HS-5 (cell line): Measurements from ENCODE around the gene C10orf95.

Source experiments
- DNase-seq: peaks from one replicate; pipeline ENCODE4 v3.0.0-alpha.2; 2012; ENCODE audit warnings: low read depth

C10orf95 gene

DNA sequence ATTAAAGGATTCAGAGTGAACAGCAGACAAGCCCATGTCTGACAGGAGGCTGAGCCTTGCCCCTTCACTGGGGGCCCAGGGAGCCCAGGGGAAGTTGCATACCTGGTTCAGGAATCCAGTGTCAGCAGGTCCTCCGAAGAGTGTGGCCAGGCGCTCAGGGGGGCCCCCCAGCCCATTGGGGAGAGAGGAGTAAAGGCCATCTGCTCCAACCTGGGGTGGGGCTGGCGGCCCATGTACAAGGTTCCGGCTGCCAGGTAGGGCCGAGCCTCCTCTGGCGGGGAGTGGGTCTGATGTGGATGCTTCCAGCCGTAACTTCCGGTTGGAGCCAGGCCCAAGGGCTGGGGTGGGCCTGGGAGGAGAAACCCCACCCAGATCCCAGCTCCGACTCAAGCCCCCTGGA, 35.1 kb downstream of the C10orf95 start:
- DNase-seq = no peak

DNA sequence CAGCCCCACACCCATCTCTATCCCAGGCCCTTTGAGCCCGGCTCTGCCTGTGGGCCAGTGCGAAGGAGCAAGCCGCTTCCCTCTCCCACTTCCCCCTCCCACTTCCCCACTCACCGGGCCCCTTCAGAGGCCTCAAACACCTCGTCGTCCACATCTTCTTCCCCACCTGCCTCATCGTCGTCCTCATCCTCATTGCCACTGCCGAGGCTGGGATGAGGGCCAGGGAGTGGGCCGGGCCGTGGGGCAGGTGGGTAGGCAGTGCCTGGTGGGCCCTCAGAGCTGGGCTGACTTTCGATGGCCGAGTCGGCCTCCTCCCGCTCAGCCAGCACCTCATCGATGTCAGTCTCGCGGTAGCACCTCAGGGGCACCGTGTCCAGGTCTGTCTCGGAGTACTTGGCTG, 36.6 kb downstream of the C10orf95 start:
- DNase-seq = no peak

DNA sequence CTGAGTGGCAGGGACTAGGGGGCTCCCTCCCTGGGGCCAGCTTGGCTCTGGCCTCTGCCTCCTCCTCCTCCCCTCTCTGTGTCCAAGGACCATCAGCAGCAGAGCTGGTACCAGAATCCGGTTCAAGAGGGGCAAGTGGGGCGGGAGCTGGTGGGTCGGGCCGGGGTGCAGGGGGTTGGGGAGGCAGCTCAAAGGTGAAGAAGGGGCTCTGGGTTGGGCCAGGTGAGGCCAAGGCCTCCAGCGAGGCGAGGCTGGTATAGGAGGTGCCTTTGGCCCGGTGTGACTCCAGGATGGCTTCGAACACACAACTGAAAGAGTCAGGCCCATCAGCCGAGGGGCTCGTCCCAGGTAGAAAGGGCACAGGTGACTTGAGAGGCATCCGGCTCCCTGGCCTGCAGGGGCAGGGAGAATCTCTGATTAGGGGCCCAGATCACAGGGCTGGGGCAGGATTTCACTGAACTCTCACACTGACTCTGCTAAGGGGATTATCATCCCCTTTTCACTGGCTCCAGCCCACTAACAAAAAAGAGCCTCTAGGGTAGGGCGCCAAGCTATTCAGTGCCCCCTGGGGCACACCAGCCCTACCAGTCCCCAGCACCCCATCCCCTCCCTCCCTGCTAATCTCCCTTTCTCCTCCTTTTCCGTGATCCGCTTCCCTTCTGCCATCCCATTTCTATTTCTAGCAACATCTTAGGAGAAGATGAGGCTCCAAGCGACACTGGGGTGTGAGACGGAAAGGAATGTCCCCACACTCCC, 37.4 kb downstream of the C10orf95 start:
- DNase-seq = no peak

DNA sequence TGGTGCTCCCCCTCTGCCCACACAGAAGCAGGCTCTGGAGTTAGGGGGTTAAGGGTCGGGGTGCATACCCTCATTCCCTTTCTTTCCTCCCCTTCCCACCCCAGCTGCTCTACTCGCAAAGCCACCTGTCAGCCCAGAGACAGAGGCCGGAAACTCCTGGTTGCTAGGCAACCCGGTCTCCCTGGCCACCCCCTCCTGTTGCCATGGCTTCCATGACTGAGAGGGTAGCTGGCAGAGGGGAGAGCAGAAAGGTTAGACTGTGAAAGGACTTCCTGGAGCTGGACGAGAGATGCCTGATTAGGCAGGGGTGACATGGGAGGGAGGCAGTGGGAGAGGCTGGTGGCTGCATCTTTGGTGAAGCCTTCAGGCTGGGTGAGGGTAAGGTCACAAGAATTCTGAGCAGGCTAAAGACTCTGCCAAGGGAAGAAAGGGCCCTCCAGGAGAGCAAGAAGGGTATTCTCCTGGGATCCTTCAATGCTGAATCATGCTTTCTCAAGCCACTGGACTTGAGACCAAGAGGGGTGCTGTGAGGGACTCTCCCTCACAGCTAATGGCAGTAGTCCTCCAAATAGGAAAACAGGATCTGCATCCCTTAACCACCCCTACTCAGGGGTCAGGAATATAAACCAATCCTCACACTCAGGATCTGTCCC, 38.2 kb downstream of the C10orf95 start:
- no peak for DNase-seq

DNA sequence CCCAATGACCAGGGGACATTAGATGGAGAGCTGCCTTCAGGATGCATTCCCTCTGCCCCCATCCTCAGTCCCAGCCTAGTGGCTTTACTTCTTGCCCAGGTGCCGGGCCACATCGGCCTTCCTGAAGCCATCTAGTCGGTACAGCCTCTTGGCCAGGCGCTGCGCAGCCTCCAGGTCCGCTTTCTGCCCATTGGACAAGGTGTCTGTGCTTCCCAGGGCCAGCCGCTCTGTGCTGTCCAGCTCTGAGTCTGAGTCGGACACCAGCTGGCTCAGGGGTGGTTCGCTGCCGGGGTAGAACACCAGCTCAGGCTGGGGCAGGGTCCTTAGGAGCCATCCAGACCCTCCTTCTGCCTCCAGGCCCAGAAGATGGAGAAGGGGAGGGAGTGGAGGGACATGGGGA, 39.0 kb downstream of the C10orf95 start:
- no peak for DNase-seq

DNA sequence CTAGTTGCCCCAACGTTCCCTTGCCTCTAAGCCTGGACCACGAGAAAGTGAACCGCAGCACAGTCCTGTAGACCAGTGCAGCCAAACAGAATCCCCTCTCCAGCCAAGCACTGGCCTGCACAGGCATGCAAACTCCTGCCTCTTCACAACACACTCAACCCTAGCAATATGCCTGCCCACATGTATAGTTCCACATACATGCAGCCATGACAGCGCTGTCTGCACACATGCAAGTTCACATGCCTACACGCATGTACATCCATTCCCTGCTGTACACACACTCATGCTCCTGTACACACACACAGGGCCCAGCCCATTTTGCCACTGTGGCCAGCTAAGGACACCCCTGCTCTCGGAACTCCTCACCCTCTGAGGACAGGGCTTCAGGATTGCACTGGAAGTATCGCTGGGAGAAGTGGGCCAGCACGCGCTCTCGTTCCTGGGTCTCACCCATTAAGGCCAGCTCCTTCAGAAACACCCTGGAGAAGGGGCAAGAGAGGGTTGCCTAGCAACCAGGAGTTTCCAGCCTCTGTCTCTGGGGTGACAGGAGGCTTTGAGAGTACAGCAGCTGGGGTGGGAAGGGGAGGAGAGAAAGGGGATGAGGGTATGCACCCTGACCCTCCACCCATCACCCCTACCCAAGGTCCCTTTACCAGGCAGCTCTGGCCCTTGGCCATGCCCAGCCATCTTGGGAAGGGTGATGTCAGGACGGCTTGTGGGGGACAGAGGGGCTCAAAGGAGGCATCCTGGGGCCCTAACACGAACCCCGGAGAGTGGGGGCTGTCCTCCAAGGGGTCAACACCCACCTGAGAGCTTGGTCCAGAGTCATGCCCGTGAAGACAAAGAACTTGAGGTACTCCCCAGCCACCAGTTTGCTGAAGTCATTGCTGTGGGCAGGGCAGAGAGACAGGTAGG, 39.7 kb downstream of the C10orf95 start:
- no peak for DNase-seq

DNA sequence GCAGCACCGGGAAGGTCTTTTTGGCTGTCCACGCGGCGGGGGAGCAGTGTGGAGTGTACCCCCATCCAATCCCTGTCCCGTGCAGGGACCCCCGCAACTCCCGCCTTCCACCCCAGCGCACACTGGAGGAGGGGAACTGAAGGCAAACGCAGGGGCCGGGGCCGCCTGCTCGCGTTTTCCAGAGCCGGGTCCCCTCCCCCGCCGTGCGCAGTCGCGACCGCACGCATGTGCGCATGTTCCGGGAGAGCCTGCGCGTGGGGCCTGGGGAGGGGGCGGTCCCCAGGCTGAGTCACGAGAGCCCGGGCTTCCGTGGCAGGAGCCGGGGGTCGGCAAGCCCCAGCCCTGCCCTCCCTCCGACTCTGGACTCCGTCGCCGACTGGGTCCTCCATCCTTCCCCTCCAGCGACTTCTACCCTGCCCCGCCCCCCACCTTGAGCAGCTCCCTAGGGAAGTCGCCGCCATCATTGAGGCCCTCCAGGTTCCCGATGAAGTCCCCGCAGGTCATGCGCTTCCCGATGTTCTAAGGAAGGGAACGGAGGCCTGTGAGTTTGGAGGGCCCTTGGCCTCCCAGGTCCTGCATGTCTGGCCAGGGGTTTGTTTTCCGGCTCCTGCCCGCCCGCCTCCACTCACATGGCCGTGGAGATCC, 40.8 kb downstream of the C10orf95 start:
- DNase-seq = no peak

DNA sequence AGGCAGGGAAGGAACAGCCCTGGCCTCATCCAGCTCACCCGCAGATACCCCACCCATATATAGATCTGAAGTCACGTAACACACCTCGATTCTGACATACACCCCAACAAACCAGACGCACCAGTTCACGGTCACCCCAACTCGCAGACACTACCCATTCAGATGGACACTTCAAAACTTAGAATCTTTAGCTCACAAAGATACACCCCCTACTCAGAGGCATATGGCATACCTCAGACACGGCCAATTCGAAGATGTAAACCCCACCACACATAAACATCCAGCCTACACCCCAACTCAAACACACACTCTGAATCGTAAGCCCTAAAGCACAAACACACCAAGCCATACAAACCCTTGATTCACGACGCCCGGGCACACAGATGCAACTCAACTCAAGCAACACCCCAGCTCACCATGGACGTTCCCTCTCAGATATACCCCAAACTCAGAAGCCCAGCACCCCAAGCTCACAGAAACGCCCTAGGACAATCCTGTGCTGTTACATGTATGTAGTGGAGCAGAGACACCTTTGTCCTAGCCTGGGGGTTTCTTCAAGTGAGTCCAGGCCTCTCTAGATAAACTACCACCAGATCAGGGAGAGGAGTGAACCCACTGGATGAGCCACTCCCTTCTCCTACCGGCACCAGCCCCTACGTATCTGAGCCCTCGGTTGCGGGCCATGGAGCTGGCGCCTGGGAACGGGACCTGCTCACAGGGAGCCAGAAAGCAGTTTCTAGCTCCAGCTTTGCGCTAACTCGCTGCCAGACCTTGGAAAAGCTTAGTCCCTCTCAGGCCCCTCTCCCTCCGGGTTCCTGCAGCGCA, 41.5 kb downstream of the C10orf95 start:
- no peak for DNase-seq

DNA sequence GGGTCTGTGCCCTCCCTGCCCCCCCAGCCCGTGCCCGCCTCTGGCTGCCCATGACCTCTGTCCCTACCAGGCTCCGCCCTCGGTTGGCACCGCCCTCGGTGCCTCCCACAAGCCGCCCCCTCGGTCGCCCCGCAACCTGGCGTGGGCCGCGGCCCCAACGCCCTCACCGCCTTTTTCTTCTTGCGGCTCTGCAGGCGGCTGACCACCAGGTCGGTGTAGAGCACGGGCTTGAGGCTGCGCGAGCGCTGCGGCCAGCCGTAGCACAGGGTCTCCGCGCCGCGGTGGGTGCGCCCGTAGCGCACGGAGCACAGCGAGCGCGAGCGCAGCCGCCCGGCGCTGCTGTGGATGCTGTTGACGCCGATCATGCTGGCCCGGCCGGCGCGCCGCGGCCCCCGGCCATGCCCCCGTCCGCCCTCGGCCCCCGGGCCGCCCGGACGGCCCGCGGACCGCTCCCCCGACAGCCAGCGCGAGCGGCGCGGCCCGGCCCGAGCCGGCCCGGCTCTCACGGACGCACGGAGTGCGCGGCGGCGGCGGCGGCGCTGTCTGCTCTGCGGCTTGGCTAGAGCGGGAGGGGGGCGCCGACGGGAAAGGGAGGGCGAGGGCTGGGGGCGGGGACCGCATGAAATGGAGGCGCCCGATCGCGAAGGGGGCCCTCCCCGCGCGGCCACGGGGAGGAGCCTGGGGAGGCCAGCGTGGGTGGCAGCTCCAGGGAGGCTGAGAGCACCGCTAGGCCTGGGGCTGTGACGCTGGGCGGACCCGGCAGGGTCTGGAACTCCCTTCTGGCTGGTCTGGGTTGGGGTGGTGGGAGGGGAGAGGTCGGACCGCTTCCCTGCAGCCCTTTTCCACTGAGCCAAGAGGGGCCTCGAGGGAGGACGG, 42.4 kb downstream of the C10orf95 start:
- DNase-seq = no peak

DNA sequence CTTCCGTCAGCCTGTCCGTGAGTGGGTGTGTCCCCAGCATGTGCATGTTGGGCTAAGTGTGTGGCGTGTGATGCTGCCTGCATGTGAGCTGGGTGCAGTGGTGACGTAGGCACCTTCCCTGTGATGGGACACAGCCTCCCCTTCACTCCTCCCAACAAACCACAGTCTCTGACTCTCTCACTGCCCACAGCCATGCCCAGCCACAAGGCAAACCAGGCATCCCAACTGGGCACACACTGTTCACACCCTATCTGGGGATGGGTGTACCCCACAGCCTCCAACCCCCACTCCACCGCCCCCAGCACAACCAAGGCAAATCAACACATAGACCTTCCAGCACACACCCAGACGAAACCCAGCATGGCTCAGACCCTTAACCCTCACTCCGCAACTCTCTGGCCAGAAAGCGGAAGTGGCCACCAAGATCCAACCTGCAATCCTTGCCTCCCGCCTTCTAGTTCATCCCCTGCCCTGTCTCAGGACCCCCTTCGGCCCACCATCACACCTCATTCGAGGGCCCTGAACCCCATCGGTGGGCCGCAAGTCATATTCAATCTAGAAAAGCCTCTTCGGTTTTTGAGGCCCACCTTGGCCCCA, 43.1 kb downstream of the C10orf95 start:
- DNase-seq = no peak

DNA sequence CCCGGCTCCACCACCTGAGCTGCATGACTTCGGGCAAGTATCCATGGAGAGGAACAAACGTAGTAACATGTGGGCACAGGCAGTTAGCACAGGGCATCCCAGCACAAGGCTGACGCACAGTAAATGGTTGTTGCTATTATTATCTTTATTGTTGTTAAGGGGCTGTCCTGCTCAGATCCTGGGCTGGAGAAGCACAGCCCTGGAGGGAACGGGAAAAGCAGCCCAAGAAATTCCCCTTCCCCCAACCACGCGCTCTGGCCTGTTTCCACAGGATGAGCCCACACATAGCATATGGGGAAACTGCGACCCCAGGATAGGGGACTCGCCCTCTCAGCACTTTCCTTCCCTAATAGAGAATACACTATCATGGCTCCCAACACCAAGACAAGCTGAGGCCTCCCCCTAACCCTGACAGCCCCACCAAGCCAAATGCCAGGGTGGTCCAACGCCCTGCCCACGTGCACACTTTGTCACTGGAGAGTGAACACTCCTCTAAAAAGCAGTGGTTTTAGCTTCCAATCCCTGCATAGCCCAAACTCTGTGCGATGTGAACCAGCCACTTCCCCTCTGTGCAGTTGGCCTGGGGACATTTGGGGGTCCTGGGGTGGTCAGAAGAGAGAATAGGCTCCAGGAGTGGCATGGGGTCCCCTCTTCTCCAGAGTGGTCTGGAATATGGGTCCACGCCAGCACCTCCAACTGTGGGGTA, 43.8 kb downstream of the C10orf95 start:
- DNase-seq = no peak

DNA sequence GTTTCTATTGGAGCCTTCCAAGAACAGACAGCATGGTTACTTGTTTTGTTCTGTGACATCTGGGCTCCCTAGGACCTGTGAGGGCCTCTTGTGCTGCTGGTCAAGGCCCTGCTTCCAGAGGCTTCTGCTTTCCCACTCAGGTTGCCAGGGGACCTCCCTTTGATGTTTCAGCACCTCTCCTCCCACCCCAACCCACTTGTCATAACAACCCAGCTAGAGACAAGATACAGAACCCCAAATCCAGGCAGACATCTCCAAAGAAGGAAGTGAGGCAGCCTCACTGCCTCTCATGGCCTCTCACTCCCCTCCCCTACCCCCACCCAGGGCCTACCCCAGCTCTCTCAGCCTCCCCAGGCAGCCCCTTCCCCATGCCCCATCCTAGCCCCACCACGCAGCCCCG, 44.5 kb downstream of the C10orf95 start:
- DNase-seq = no peak

DNA sequence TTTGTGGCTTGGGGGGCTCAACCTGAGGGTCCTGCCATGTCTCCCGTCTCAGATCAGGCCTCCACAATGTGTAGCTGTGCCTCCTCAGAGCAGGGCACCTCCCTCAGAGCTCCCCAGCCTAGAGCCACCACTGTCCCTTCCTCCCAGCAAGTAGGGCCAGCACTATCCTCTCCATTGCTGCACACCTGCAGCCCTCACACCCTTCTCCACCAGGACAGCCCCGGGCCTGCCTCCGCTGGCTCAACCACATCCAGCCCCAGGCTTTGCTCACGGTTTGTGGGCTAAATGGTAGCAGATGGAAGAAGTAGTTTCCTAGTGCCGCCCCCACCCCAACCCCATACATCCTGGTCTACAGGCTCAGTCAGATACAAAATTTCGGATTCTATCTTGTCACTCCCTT, 45.7 kb downstream of the C10orf95 start:
- DNase-seq = no peak

DNA sequence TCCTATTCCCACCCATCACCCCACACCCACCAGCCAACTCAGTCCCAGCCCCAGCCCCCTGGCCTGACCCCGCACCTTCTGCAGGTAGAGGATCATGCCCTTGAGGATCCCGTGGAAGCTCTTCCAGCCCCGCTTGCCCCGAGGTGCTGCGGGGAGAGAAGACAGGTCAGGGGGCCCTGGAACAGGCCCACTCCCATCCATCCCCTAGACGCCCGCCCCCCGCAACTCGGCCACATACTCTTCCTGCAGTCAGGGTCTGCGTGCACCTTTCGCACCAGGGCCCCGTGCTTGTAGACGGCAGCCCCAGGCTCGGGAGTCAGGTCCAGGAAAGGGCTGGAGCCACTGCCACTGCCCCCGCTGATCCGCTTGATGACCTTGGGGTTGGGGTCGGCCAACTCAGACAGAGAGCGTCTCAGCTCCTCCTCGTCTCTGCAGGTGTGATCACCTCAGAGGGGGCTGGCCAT, 46.2 kb downstream of the C10orf95 start:
- no peak for DNase-seq

DNA sequence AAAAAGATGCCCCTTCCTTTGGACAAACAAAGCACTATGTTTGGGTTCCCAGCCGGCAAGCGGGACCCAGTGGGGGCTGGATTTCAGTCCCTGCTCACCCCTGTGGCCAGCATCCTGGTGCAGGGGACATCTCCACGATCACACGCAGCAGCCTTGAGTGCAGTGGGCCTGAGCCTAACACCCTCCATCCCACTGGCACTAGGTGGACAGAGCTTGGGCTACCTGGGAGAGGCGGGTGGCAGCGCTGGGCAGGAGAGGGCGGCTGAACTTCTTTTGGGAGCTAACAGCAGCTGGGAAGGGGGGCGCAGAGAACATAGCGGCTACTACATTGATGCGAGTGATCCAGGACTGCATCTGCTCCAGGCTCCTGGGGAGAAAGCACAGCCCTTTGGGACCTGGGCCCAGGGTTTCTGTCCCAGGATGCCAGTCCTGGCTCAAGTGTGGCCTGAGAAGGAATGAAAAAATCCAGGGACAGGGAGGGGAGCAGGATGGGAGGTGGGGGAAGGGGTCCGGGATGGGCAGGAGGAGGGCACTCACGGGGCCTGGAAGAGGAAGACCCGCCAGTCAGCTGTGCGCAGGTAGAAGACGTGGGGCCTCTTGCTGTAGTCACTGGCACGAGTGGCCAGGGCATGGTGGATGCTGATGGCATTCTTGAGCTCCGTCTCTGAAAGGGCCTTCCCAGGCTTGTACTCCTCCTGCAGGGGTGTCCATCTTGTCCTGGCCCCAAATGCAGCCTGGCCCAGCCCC, 46.8 kb downstream of the C10orf95 start:
- DNase-seq = no peak

DNA sequence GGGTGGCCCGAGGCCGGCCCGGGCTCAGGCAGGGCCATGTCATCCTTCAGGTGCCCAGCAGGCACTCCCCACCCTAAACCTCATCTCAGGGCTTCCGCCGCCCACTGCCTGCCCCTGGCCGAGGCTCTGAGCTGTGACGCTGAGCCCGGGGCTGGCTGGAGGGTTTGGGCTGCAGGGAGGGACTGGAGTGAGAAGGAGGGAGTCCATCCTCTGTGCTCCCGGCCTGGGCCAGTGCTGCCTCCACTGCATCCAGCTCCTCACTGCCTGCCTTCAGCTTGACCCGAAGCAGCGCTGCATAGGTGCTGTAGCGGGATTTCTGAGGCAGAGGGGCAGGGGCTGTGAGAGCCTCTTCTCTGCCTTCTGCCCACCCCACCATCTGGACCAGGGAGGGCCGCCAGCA, 48.2 kb downstream of the C10orf95 start:
- no peak for DNase-seq

DNA sequence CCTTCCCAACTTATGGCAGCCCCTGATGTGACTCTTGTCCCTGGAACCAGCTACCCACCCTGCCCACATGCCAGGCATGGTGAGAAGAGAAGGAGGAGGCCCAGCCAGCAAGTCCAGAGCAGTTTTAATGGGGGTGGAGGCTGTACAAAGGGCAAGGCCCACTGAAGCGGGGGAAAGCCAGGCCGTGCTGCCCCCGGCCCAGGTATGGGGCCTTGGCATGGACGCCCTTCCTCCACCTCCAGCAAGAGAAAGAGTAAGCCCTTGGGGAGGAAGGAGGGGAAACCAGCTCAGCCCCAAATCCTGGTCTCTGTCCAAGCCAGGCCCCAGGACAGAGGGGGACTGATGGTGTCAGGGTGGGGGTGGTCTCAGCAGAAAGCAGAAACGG, 48.8 kb downstream of the C10orf95 start:
- no peak for DNase-seq

DNA sequence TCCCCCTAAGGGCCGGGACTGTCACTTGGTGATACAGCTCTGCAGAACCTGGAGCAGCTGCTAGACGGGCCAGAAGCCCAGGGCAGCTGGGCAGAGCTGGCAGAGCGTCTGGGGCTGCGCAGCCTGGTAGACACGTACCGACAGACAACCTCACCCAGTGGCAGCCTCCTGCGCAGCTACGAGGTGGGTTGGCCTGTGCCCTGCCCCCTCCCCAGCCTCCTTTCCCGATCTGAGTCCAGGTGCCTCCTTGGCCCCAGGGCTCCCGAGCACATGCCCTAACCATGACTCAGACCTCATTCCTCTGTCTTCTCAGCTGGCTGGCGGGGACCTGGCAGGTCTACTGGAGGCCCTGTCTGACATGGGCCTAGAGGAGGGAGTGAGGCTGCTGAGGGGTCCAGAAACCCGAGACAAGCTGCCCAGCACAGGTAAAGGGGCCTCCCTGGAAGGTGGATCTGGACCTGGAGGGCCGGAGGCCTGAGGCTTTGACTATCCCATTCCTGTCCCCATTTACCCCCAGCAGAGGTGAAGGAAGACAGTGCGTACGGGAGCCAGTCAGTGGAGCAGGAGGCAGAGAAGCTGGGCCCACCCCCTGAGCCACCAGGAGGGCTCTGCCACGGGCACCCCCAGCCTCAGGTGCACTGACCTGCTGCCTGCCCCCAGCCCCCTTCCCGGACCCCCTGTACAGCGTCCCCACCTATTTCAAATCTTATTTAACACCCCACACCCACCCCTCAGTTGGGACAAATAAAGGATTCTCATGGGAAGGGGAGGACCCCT, 49.4 kb downstream of the C10orf95 start:
- no peak for DNase-seq
